NT2/D1 (cell line): ENCODE results near the gene ANO7.
"Not testable (repeated sequence)": the region's sequence is repeated elsewhere in the genome, so short reads cannot be mapped to it uniquely, and the experiment has no call there.

Source experiments
- SUZ12 ChIP-seq: IDR thresholded peaks from 2 replicates; pipeline ENCODE4 v1.6.1; 2011; ENCODE audit not compliant: insufficient read length, insufficient read depth; ENCODE audit errors: extremely low read depth
- YY1 ChIP-seq: IDR thresholded peaks from 2 replicates; pipeline ENCODE4 v1.6.1; 2011; ENCODE audit not compliant: insufficient read length, insufficient read depth
- ZNF274 ChIP-seq: IDR thresholded peaks from 2 replicates; pipeline ENCODE4 v1.6.1; 2011; ENCODE audit warnings: mild to moderate bottlenecking, low read depth, low read length

DNA sequence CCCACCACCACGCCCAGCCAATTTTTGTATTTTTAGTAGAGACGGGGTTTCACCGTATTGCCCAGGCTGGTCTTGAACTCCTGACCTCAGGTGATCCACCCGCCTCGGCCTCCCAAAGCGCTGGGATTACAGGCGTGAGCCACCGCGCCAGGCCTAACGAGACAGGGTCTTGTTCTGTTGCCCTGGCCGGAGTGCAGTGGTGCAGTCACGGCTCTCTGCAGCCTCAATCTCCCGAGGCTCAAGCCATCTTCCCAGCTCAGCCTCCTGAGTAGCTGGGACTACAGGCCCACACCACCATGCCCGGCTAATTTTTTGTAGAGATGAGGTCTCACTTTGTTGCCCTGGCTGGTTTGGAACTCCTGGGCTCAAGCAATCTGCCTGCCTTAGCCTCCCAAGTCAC is 8.8 kb downstream of the ANO7 start:
- TF ChIP-seq ZNF274, YY1, SUZ12: not testable (repeated sequence)
